HepG2 (cell line): ENCODE results near the gene UBE3B. TPM values are rescaled to one million over a fixed set of nuclear protein-coding genes. Genes with fewer than 3 reads are reported as not detected.

ENCODE experiments used
- ATAC-seq: fragments of 200-7000 bp; cut with Tn5 transposase; 3 replicates; pipeline ENCODE4 v1.9.1; 2020; ENCODE audit warnings: mild to moderate bottlenecking, moderate library complexity
- BruUV-seq: library from RNA; stranded (reverse); fragments of 400-500 nt; replicated peaks from 2 replicates; lab custom pipeline; 2021; lab: Mats Ljungman, UMichigan
- CTCF ChIA-PET: fragments of 300-600 bp; formaldehyde crosslinking; extraction: SDS; loops from one replicate; lab custom pipeline; 2021; ENCODE audit warnings: low total read pairs, inconsistent platforms, low intra/inter-chr PET ratio; lab: Yijun Ruan, JAX
- POLR2A ChIA-PET: fragments of 350-600 bp; sonication (Branson Sonifier 250); formaldehyde crosslinking; loops from one replicate; lab custom pipeline; 2020; ENCODE audit warnings: antibody characterized with exemption, inconsistent platforms; lab: Yijun Ruan, JAX
- DNase-seq: peaks from one replicate; pipeline ENCODE4 v3.0.0-alpha.2; 2015; ENCODE audit warnings: low spot score
- FAIRE-seq: peaks from 3 replicates; lab custom pipeline; 2011; peaks lifted over from hg19 to GRCh38; lab: Jason Lieb, UNC
- H2AFZ ChIP-seq: one replicate; pipeline ENCODE4 v1.6.1; 2011; ENCODE audit warnings: low read length, inconsistent platforms
- H3K27ac ChIP-seq: fragments of 300-600 bp; 3 replicates; pipeline ENCODE4 v1.8.0; 2011; ENCODE audit warnings: mixed run types, mild to moderate bottlenecking, mixed read lengths, low read length, inconsistent platforms; ENCODE audit not compliant: insufficient read depth; ENCODE audit errors: extremely low read length
- H3K27me3 ChIP-seq, 2 experiments: fragments of 200-600 bp in 1 of 2; 2 replicates in 1 of 2; 3 replicates in 1 of 2; pipeline versions ENCODE4 v1.6.0 to v1.8.0; 2011; ENCODE audit warnings: low read length in 2 of 2, mild to moderate bottlenecking in 2 of 2, moderate library complexity in 2 of 2, inconsistent platforms in 1 of 2; ENCODE audit not compliant: insufficient read depth in 2 of 2, control insufficient read depth in 1 of 2
- H3K36me3 ChIP-seq, 2 experiments: fragments of 200-600 bp in 1 of 2; replicated peaks in 1 of 2; 2 replicates in 1 of 2; 3 replicates in 1 of 2; pipeline versions ENCODE4 v1.5.1 to v1.8.0; 2011; ENCODE audit warnings: low read length in 2 of 2, inconsistent platforms in 1 of 2; ENCODE audit not compliant: insufficient read depth in 2 of 2, control insufficient read depth in 1 of 2
- H3K4me1 ChIP-seq: 2 replicates; pipeline ENCODE4 v1.5.1; 2012; ENCODE audit warnings: low read length, inconsistent platforms; ENCODE audit not compliant: insufficient read depth
- H3K4me2 ChIP-seq: 2 replicates; pipeline ENCODE4 v1.6.0; 2011; ENCODE audit warnings: low read depth, low read length, inconsistent platforms
- H3K4me3 ChIP-seq, 3 experiments: fragments of 200-600 bp in 1 of 3; sonication (generic), shearing (Covaris generic) in 1 of 3; replicated peaks in 1 of 3; 2 replicates each; pipeline ENCODE4 v1.5.1; 2011 to 2016; ENCODE audit warnings: low read length in 3 of 3, inconsistent platforms in 2 of 3, low read depth in 2 of 3, mild to moderate bottlenecking in 2 of 3, control low read depth in 1 of 3, mixed read lengths in 1 of 3; ENCODE audit not compliant: insufficient read depth in 1 of 3
- H3K79me2 ChIP-seq: one replicate; pipeline ENCODE4 v1.6.1; 2011; ENCODE audit warnings: low read length, inconsistent platforms; ENCODE audit not compliant: insufficient read depth
- H3K9ac ChIP-seq: 2 replicates; pipeline ENCODE4 v1.6.0; 2011; ENCODE audit warnings: mild to moderate bottlenecking, low read depth, low read length, inconsistent platforms; ENCODE audit not compliant: insufficient read depth
- H3K9me3 ChIP-seq: 2 replicates; pipeline ENCODE4 v1.5.1; 2012; ENCODE audit warnings: mild to moderate bottlenecking, low read length
- H4K20me1 ChIP-seq: 2 replicates; pipeline ENCODE4 v1.6.0; 2011; ENCODE audit warnings: inconsistent platforms, mild to moderate bottlenecking, low read length, moderate library complexity; ENCODE audit not compliant: insufficient read depth
- BHLHE40 ChIP-seq: IDR thresholded peaks from 2 replicates; pipeline ENCODE4 v1.6.1; 2011; ENCODE audit warnings: low read length, improper control_type of control experiment
- HMG20B ChIP-seq: conservative IDR thresholded peaks from 2 replicates; pipeline ENCODE4 v1.6.1; 2016; ENCODE audit warnings: missing genetic modification reagents, missing compliant biosample characterization
- MAFF ChIP-seq: IDR thresholded peaks from 2 replicates; pipeline ENCODE4 v1.6.1; 2011; ENCODE audit warnings: low read depth, low read length, improper control_type of control experiment
- MAFK ChIP-seq, 2 experiments: IDR thresholded peaks in 1 of 2; conservative IDR thresholded peaks in 1 of 2; 2 replicates each; pipeline ENCODE4 v1.6.1; 2011; ENCODE audit warnings: improper control_type of control experiment in 2 of 2, low read length in 2 of 2
- SNAPC5 ChIP-seq: sonication (generic); formaldehyde crosslinking; IDR thresholded peaks from 2 replicates; pipeline ENCODE4 v1.8.1; 2023; ENCODE audit warnings: mild to moderate bottlenecking, missing genetic modification reagents, borderline replicate concordance
- ZFP62 ChIP-seq: sonication (generic); formaldehyde crosslinking; IDR thresholded peaks from 2 replicates; pipeline ENCODE4 v1.4.0; 2020; ENCODE audit warnings: missing genetic modification reagents
- ZGPAT ChIP-seq: IDR thresholded peaks from 2 replicates; pipeline ENCODE4 v1.6.1; 2016; ENCODE audit warnings: mild to moderate bottlenecking
- WGBS: methylation state at CpG from one replicate; pipeline ENCODE4 v1.1.6; 2017; ENCODE audit warnings: low lambda C conversion rate; 5-methylcytosine and 5-hydroxymethylcytosine counted together
- in situ Hi-C: cut with HindIII; loops from 2 replicates; pipeline ENCODE4 v1.10.0; 2017; ENCODE audit warnings: low pct_unique_long_range_greater_than_20kb; ENCODE audit not compliant: extremely low pct_ligation_motif_present
- intact Hi-C: fragments of 100-400 bp; cut with micrococcal nuclease; formaldehyde crosslinking; loops from one replicate; pipeline ENCODE4 v1.10.0; 2022; ENCODE audit not compliant: unreplicated experiment
- polyA plus RNA-seq, 8 experiments: library from polyadenylated mRNA; depleted of rRNA in 3 of 8; stranded (reverse) in 7 of 8; unstranded in 1 of 8; fragments of >200 nt; fragmentation: Illumina TruSeq in 4 of 8; extraction: Trizol in 4 of 8; gene quantifications; 2 replicates each; pipeline versions ENCODE4 v1.2.1 to v1.2.3, GENCODE V29; 2011 to 2016; ENCODE audit warnings: low read depth in 4 of 8, missing spikeins in 1 of 8, mixed read lengths in 1 of 8; ENCODE audit not compliant: insufficient read depth in 1 of 8
- total RNA-seq, 5 experiments: library from RNA; depleted of rRNA; stranded (reverse); fragments of >200 nt; fragmentation: Illumina TruSeq; extraction: Trizol; gene quantifications; 2 replicates each; pipeline ENCODE4 v1.2.3, GENCODE V29; 2016; ENCODE audit warnings: low read depth in 1 of 5

UBE3B gene
- total and polyA plus RNA-seq, 2 of the 13 experiments (the other 11 are each of a cell fraction or from before 2014, with no cell fraction given): 22.7 to 25.3 TPM

- CTCF ChIA-PET: no interaction called here
- POLR2A ChIA-PET: no interaction called here
- DNase-seq (no peak), ATAC-seq (no peak), FAIRE-seq (no peak)
- 96% methylated on average over 2 of the region's 2 CpGs for WGBS
- Histone ChIP-seq H3K4me1 (peaks cover 25% of the 10 kb centered on the region), H3K4me3 (no peak overlapping the region), H4K20me1 (no peaks in the 10 kb centered on the region), H2AFZ (no peak overlapping the region), H3K9me3 (no peaks in the 10 kb centered on the region), H3K79me2 (peaks cover 15% of the 10 kb centered on the region), H3K9ac (no peak overlapping the region), H3K36me3 (peaks cover 13 to 43% of the 10 kb centered on the region in 2 experiments), H3K4me2 (no peak overlapping the region), H3K27me3 (no peaks in the 10 kb centered on the region; a peak in 1 of 5 replicates), H3K27ac (no peak overlapping the region)
- in situ Hi-C loops (no loop called here), intact Hi-C loops (no loop called here)
- no peak for TF ChIP-seq ZGPAT (CRISPR knock-in tag)
- BruUV-seq: no TSS peak
Measured at GRCh38 chr12:109482491-109482890, 5.1 kb downstream of the UBE3B start.

GRCh38 chr12:109482894-109483293 is 5.5 kb downstream of the UBE3B start:
- WGBS: 47% methylated on average over 2 of the region's 2 CpGs
- intact Hi-C loops (no loop called here), in situ Hi-C loops (no loop called here)
- no peaks in the 10 kb centered on the region for H3K9me3 ChIP-seq
- H2AFZ ChIP-seq: no peak overlapping the region
- H3K9ac ChIP-seq: no peak overlapping the region
- no TSS peak for BruUV-seq
- no peak overlapping the region for H3K4me2 ChIP-seq
- ATAC-seq (no peak), FAIRE-seq (no peak), DNase-seq (no peak)
- peaks cover 11% of the 10 kb centered on the region for H3K79me2 ChIP-seq
- H3K36me3 ChIP-seq: peaks cover 16 to 47% of the 10 kb centered on the region in 2 experiments
- H3K4me1 ChIP-seq: peaks cover 25% of the 10 kb centered on the region
- H3K27ac ChIP-seq: no peak overlapping the region
- TF ChIP-seq MAFK (conservative IDR thresholded peaks at IDR 0.05 in 1 of 2, IDR thresholded peaks at IDR 0.05 in 1 of 2; ENCODE audit: low read length in 2 of 2) (peak; percentile 79 to 81), SNAPC5 (no peak), HMG20B (CRISPR knock-in tag) (no peak), BHLHE40 (no peak), ZFP62 (CRISPR knock-in tag) (no peak), MAFF (peak; percentile 87)
- ChIA-PET POLR2A (interaction anchor here (0.6 kb wide), 1 partner anchor 391 kb away, joined by 5 read pairs; no protein-coding TSS in a partner anchor), CTCF (no interaction called here)
- no peaks in the 10 kb centered on the region; a peak in 1 of 5 replicates for H3K27me3 ChIP-seq
- no peak overlapping the region for H3K4me3 ChIP-seq
- H4K20me1 ChIP-seq: no peaks in the 10 kb centered on the region
